ENCODE measurements around the gene RNF187.

RNF187 gene

GRCh38 chr1:228487336-228488124, at the start of gene RNF187:
Gene RNF187 (plus strand): TSS chr1:228487382.
- peak in 1 of 2 donors; percentile 70 for DNase-seq (ENCODE audit: low read depth in 2 of 2, low spot score in 1 of 2)

GRCh38 chr1:228437424-228437962, 49.7 kb upstream of the RNF187 start:
- DNase-seq (ENCODE audit: low read depth in 2 of 2, low spot score in 1 of 2): no peak

- DNase-seq (ENCODE audit: low read depth in 2 of 2, low spot score in 1 of 2): no peak
Measured at GRCh38 chr1:228438266-228438665, 48.9 kb upstream of the RNF187 start.

- DNase-seq (ENCODE audit: low read depth in 2 of 2, low spot score in 1 of 2): no peak
Measured at GRCh38 chr1:228440761-228441500, 46.3 kb upstream of the RNF187 start.

GRCh38 chr1:228443395-228443794, 43.8 kb upstream of the RNF187 start:
- no peak for DNase-seq (ENCODE audit: low read depth in 2 of 2, low spot score in 1 of 2)

- DNase-seq (ENCODE audit: low read depth in 2 of 2, low spot score in 1 of 2): no peak
Measured at GRCh38 chr1:228445490-228445842, 41.7 kb upstream of the RNF187 start.

GRCh38 chr1:228445843-228446650, 41.1 kb upstream of the RNF187 start:
- no peak for DNase-seq (ENCODE audit: low read depth in 2 of 2, low spot score in 1 of 2)

- no peak for DNase-seq (ENCODE audit: low read depth in 2 of 2, low spot score in 1 of 2)
Measured at GRCh38 chr1:228446852-228447251, 40.3 kb upstream of the RNF187 start.

- DNase-seq (ENCODE audit: low read depth in 2 of 2, low spot score in 1 of 2): no peak
Measured at GRCh38 chr1:228448372-228448771, 38.8 kb upstream of the RNF187 start.

- no peak for DNase-seq (ENCODE audit: low read depth in 2 of 2, low spot score in 1 of 2)
Measured at GRCh38 chr1:228450200-228450599, 37.0 kb upstream of the RNF187 start.

- no peak for DNase-seq (ENCODE audit: low read depth in 2 of 2, low spot score in 1 of 2)
Measured at GRCh38 chr1:228452194-228453021, 34.8 kb upstream of the RNF187 start.

GRCh38 chr1:228453022-228453560, 34.1 kb upstream of the RNF187 start:
- DNase-seq (ENCODE audit: low read depth in 2 of 2, low spot score in 1 of 2): no peak

- DNase-seq (ENCODE audit: low read depth in 2 of 2, low spot score in 1 of 2): no peak
Measured at GRCh38 chr1:228453614-228454013, 33.6 kb upstream of the RNF187 start.

GRCh38 chr1:228454238-228454637, 32.9 kb upstream of the RNF187 start:
- DNase-seq (ENCODE audit: low read depth in 2 of 2, low spot score in 1 of 2): no peak

GRCh38 chr1:228455715-228456114, 31.5 kb upstream of the RNF187 start:
- no peak for DNase-seq (ENCODE audit: low read depth in 2 of 2, low spot score in 1 of 2)

GRCh38 chr1:228456252-228457016, 30.7 kb upstream of the RNF187 start:
- DNase-seq (ENCODE audit: low read depth in 2 of 2, low spot score in 1 of 2): no peak

GRCh38 chr1:228457017-228457395, 30.2 kb upstream of the RNF187 start:
- no peak for DNase-seq (ENCODE audit: low read depth in 2 of 2, low spot score in 1 of 2)

- DNase-seq (ENCODE audit: low read depth in 2 of 2, low spot score in 1 of 2): peak; percentile 50 to 64
Measured at GRCh38 chr1:228457396-228458176, 29.6 kb upstream of the RNF187 start.

Data from stimulated activated CD8-positive, alpha-beta memory T cell treated with anti-CD3 and anti-CD28 coated beads, Interleukin-4, amount 100 ng/mL, for 1 hour (primary cell).